Measurements from ENCODE around the gene TEX48. TPM values are rescaled to one million over a fixed set of nuclear protein-coding genes. Genes with fewer than 3 reads are reported as not detected.

Gene TEX48
- total and polyA plus RNA-seq, 2 donors (not counting 1 experiment from before 2014, with no cell fraction given): not detected

DNA sequence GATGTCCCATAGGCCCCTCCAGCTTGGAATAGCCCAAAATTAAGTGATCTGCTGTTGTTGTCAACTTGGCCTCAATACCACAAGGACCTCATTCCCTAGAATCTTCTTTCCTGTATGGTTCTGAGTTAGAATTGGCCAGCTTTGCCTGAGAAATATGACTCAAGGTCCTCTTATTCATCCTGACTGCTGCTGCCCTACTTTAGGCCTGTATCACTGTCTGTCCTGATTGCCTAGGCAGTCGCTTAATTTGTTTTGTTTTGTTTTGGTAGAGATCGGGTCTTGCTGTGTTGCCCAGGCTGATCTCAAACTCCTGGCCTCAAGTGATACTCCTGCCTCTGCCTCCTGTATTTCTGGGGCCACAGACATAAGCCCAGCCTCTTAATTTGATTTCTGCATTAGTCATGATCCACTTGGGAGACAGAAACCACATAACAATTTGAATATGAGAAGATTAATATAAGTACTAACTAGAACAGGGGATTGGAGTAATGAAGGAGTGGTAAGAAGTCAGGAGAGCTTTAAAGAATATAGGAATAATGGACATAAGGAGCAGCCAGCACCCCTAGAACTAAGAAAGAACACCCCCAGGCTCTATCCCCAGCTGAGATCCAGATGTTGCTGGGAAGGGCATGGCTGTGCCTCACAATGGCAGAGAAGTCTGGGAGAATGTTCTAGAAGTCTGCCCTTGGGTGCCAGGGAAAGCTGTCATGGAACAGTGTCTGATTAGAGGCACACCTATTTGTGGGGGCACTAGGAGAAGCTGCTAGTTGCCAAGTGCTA is 29.0 kb downstream of the TEX48 start:
- H3K4me3 ChIP-seq (ENCODE audit: control extremely low read depth in 1 of 5, extremely low read depth in 1 of 5, insufficient read depth in 1 of 5, low read depth in 2 of 5, low read length in 4 of 5): no peak overlapping the region
- DNase-seq: no peak
- peak overlapping the region; percentile 59 for H3K4me2 ChIP-seq (replicated peaks; ENCODE audit: low read depth, low read length, poor library complexity, severe bottlenecking)
- no peaks in the 10 kb centered on the region for H3K9me3 Mint-ChIP-seq (ENCODE audit: insufficient read depth)
- ATAC-seq (ENCODE audit: low read depth): no peak
- H3K4me1 ChIP-seq (ENCODE audit: control insufficient read depth in 2 of 2, insufficient read depth in 2 of 2, low read length in 2 of 2): peaks cover 22 to 24% of the 10 kb centered on the region in 2 donors
- H3K9ac ChIP-seq (ENCODE audit: low read length): peak overlapping the region; percentile 20
- H3K27me3 Mint-ChIP-seq: no peaks in the 10 kb centered on the region
- H3K9me3 ChIP-seq (ENCODE audit: control extremely low read depth in 1 of 3, control insufficient read depth in 2 of 3, insufficient read depth in 1 of 3, low read length in 2 of 3): peaks cover 0 to 7% (median 0%) of the 10 kb centered on the region in 3 donors
- H3K27me3 ChIP-seq (replicated peaks in 1 of 4; ENCODE audit: control extremely low read depth in 1 of 4, control insufficient read depth in 3 of 4, insufficient read depth in 4 of 4, low read length in 3 of 4): no peaks in the 10 kb centered on the region
- H3K4me3 Mint-ChIP-seq: no peak overlapping the region
- intact Hi-C loops (cut with micrococcal nuclease): loop anchor here (1.0 to 2.0 kb wide), 9 partner anchors 34 to 314 kb away; partner anchors contain the start of genes ATP6V1G1 and WHRN
- peaks cover 6% of the 10 kb centered on the region for H3K79me2 ChIP-seq (ENCODE audit: control insufficient read depth, insufficient read depth, low read length)
- peak overlapping the region in 1 of 2 donors; percentile 51 for H3K27ac ChIP-seq (ENCODE audit: low read length in 2 of 2)
- CTCF ChIA-PET: interaction anchor here (0.6 to 9.3 kb wide), 82 partner anchors 9 to 570 kb away, joined by 3 to 184 read pairs (median 5); partner anchors contain the start of genes AKNA, ATP6V1G1, TEX48 and TMEM268
- H4K20me1 ChIP-seq (ENCODE audit: control insufficient read depth, insufficient read depth, low read length, poor library complexity, severe bottlenecking): no peaks in the 10 kb centered on the region
- H2AFZ ChIP-seq (ENCODE audit: insufficient read depth, low read depth, low read length, poor library complexity, severe bottlenecking): peak overlapping the region; percentile 40
- peaks cover 21% of the 10 kb centered on the region for H3K4me1 Mint-ChIP-seq
- peaks cover 0 to 7% of the 10 kb centered on the region in 2 experiments for H3K36me3 ChIP-seq (replicated peaks in 1 of 2; ENCODE audit: control extremely low read depth in 1 of 2, control insufficient read depth in 1 of 2, extremely low read depth in 1 of 2, insufficient read depth in 2 of 2, low read length in 1 of 2)
- no CpG with 5 or more reads among the region's 2 CpGs for WGBS (ENCODE audit: insufficient coverage)
- TF ChIP-seq, protein P1, sequence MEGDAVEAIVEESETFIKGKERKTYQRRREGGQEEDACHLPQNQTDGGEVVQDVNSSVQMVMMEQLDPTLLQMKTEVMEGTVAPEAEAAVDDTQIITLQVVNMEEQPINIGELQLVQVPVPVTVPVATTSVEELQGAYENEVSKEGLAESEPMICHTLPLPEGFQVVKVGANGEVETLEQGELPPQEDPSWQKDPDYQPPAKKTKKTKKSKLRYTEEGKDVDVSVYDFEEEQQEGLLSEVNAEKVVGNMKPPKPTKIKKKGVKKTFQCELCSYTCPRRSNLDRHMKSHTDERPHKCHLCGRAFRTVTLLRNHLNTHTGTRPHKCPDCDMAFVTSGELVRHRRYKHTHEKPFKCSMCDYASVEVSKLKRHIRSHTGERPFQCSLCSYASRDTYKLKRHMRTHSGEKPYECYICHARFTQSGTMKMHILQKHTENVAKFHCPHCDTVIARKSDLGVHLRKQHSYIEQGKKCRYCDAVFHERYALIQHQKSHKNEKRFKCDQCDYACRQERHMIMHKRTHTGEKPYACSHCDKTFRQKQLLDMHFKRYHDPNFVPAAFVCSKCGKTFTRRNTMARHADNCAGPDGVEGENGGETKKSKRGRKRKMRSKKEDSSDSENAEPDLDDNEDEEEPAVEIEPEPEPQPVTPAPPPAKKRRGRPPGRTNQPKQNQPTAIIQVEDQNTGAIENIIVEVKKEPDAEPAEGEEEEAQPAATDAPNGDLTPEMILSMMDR (IDR thresholded peaks at IDR 0.05): no peak
- no peak for TF ChIP-seq EZH2 (IDR thresholded peaks at IDR 0.05; ENCODE audit: borderline replicate concordance, insufficient read depth, low read depth, low read length, poor library complexity, severe bottlenecking)
- POLR2A ChIA-PET: interaction anchor here (0.9 to 2.1 kb wide), 5 partner anchors 36 to 321 kb away, joined by 3 to 7 read pairs (median 4); partner anchors contain the start of gene ATP6V1G1
- H3K27ac Mint-ChIP-seq: peak overlapping the region; percentile 1

DNA sequence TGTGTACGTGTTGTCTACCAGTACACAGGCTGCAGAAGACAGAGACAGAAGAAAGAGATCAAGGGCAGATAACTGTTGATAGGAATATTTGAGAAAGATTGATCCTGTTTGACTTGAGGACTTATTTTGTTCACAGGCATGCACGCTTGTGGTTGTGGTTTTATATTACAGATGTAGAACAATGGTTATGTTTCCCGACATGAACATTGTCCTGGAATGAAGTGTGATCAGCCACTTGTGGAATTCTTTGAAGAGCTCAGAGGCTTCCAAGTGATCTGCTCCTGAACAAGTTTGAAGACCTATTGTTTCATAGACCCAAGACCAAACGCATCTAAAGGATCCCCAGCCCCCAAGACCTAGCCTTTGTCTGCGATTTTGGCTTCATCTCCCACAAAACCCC is 38.1 kb downstream of the TEX48 start:
- Histone ChIP-seq H3K9me3 (ENCODE audit: control extremely low read depth in 1 of 3, control insufficient read depth in 2 of 3, insufficient read depth in 1 of 3, low read length in 2 of 3) (peaks cover 0 to 11% (median 0%) of the 10 kb centered on the region in 3 donors), H3K4me3 (ENCODE audit: control extremely low read depth in 1 of 5, extremely low read depth in 1 of 5, insufficient read depth in 1 of 5, low read depth in 2 of 5, low read length in 4 of 5) (no peak overlapping the region), H3K27ac (ENCODE audit: low read length in 2 of 2) (no peak overlapping the region), H4K20me1 (ENCODE audit: control insufficient read depth, insufficient read depth, low read length, poor library complexity, severe bottlenecking) (no peaks in the 10 kb centered on the region), H3K9ac (ENCODE audit: low read length) (no peak overlapping the region), H3K36me3 (replicated peaks in 1 of 2; ENCODE audit: control extremely low read depth in 1 of 2, control insufficient read depth in 1 of 2, extremely low read depth in 1 of 2, insufficient read depth in 2 of 2, low read length in 1 of 2) (peaks cover 2 to 66% of the 10 kb centered on the region in 2 experiments), H3K4me2 (replicated peaks; ENCODE audit: low read depth, low read length, poor library complexity, severe bottlenecking) (no peak overlapping the region), H3K4me1 (ENCODE audit: control insufficient read depth in 2 of 2, insufficient read depth in 2 of 2, low read length in 2 of 2) (peaks cover 5 to 7% of the 10 kb centered on the region in 2 donors), H3K27me3 (replicated peaks in 1 of 4; ENCODE audit: control extremely low read depth in 1 of 4, control insufficient read depth in 3 of 4, insufficient read depth in 4 of 4, low read length in 3 of 4) (no peaks in the 10 kb centered on the region), H2AFZ (ENCODE audit: insufficient read depth, low read depth, low read length, poor library complexity, severe bottlenecking) (no peak overlapping the region), H3K79me2 (ENCODE audit: control insufficient read depth, insufficient read depth, low read length) (no peaks in the 10 kb centered on the region)
- no peak for DNase-seq
- ChIA-PET CTCF (interaction anchor here (0.6 to 3.1 kb wide), 4 partner anchors 9 to 178 kb away, joined by 3 to 17 read pairs (median 3); no protein-coding TSS in a partner anchor), POLR2A (no interaction called here)
- intact Hi-C loops (cut with micrococcal nuclease): no loop called here
- H3K9me3 Mint-ChIP-seq (ENCODE audit: insufficient read depth): no peaks in the 10 kb centered on the region
- no peak for ATAC-seq (ENCODE audit: low read depth)
- TF ChIP-seq EZH2 (IDR thresholded peaks at IDR 0.05; ENCODE audit: borderline replicate concordance, insufficient read depth, low read depth, low read length, poor library complexity, severe bottlenecking): no peak
- TF ChIP-seq, protein P1 (IDR thresholded peaks at IDR 0.05): no peak
- WGBS (ENCODE audit: insufficient coverage): 100% methylated on average over 4 of the region's 5 CpGs
- no peak overlapping the region for H3K4me3 Mint-ChIP-seq
- H3K27ac Mint-ChIP-seq: no peak overlapping the region
- peaks cover 9% of the 10 kb centered on the region for H3K4me1 Mint-ChIP-seq
- H3K27me3 Mint-ChIP-seq: no peaks in the 10 kb centered on the region
